Measurements from ENCODE around the gene ATG2B.
A peak's percentile ranks its signal among the peaks of the same experiment; 100 is the strongest.

The ATG2B gene

DNA sequence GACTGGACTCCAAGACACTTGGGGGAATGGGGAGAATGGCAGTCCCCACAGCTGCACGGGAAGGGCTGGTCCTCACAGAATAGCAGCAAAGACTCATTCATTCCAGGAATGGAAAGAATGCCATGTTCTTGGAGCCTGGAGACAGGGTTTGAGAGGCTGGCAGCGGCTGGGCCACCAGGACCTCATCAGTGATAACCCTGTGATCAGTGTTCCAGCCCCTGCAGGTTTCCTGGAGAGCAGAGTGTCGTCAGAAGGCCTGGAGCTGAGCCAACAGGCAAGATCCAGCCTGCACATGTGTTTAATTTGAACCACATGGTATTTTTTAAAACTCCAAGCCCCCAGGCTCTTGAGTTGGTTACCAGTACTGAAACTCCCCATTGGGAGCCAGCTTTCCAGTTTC is 95.8 kb downstream of the ATG2B start:
- no peaks in the 10 kb centered on the region for H3K4me1 ChIP-seq (ENCODE audit: control insufficient read depth, insufficient read depth, low read length)
- H3K27ac ChIP-seq (ENCODE audit: extremely low read depth, low read depth, low read length), result no peak overlapping the region
- H3K9me3 ChIP-seq (ENCODE audit: control insufficient read depth, insufficient read depth, low read depth, low read length), result no peaks in the 10 kb centered on the region
- H3K36me3 ChIP-seq (ENCODE audit: control insufficient read depth in 2 of 2, insufficient read depth in 1 of 2, low read length in 2 of 2), result no peaks in the 10 kb centered on the region
- ChIA-PET POLR2A (no interaction called here), CTCF (no interaction called here)
- H3K4me3 ChIP-seq (ENCODE audit: low read depth, low read length), result no peak overlapping the region
- TF ChIP-seq ZBTB20 (tag by site-specific recombination; IDR thresholded peaks at IDR 0.05), result peak; percentile 22; the same call in 1 of the 2 replicates
- 0 out of 2 replicates have a peak, but pooled peaks have one; percentile 12 for TF ChIP-seq ZBTB8A (tag by site-specific recombination; IDR thresholded peaks at IDR 0.05)
- no peak for TF ChIP-seq ZNF184 (tag by site-specific recombination; IDR thresholded peaks at IDR 0.05)
- TF ChIP-seq ZNF433 (tag by site-specific recombination; IDR thresholded peaks at IDR 0.05; ENCODE audit: low read depth), result no peak
- TF ChIP-seq ZNF629 (tag by site-specific recombination; IDR thresholded peaks at IDR 0.05), result peak; percentile 46; the same call in 1 of the 2 replicates
- TF ChIP-seq ZNF514 (tag by site-specific recombination; IDR thresholded peaks at IDR 0.05), result no peak
- TF ChIP-seq ZNF114 (tag by site-specific recombination; IDR thresholded peaks at IDR 0.05), result no peak
- no peak for TF ChIP-seq ZBTB21 (tag by site-specific recombination; IDR thresholded peaks at IDR 0.05)
- TF ChIP-seq ZNF394 (tag by site-specific recombination; IDR thresholded peaks at IDR 0.05; ENCODE audit: borderline replicate concordance), result no peak
- TF ChIP-seq, protein P1, sequence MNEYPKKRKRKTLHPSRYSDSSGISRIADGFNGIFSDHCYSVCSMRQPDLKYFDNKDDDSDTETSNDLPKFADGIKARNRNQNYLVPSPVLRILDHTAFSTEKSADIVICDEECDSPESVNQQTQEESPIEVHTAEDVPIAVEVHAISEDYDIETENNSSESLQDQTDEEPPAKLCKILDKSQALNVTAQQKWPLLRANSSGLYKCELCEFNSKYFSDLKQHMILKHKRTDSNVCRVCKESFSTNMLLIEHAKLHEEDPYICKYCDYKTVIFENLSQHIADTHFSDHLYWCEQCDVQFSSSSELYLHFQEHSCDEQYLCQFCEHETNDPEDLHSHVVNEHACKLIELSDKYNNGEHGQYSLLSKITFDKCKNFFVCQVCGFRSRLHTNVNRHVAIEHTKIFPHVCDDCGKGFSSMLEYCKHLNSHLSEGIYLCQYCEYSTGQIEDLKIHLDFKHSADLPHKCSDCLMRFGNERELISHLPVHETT (tag by site-specific recombination; IDR thresholded peaks at IDR 0.05), result no peak
- no peak for TF ChIP-seq ZNF473 (tag by site-specific recombination; IDR thresholded peaks at IDR 0.05)
- no peak for TF ChIP-seq ZNF302 (tag by site-specific recombination; IDR thresholded peaks at IDR 0.05; ENCODE audit: low read depth)
- peak; percentile 91 for TF ChIP-seq BCL6B (tag by site-specific recombination; IDR thresholded peaks at IDR 0.05)
- TF ChIP-seq ZNF664 (tag by site-specific recombination; IDR thresholded peaks at IDR 0.05), result no peak
- TF ChIP-seq ZNF155 (tag by site-specific recombination; IDR thresholded peaks at IDR 0.05), result no peak
- no peak for TF ChIP-seq ZBTB17 (tag by site-specific recombination; IDR thresholded peaks at IDR 0.05)
- TF ChIP-seq, protein P2, sequence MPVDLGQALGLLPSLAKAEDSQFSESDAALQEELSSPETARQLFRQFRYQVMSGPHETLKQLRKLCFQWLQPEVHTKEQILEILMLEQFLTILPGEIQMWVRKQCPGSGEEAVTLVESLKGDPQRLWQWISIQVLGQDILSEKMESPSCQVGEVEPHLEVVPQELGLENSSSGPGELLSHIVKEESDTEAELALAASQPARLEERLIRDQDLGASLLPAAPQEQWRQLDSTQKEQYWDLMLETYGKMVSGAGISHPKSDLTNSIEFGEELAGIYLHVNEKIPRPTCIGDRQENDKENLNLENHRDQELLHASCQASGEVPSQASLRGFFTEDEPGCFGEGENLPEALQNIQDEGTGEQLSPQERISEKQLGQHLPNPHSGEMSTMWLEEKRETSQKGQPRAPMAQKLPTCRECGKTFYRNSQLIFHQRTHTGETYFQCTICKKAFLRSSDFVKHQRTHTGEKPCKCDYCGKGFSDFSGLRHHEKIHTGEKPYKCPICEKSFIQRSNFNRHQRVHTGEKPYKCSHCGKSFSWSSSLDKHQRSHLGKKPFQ (tag by site-specific recombination; IDR thresholded peaks at IDR 0.05), result no peak
- TF ChIP-seq, protein P3, sequence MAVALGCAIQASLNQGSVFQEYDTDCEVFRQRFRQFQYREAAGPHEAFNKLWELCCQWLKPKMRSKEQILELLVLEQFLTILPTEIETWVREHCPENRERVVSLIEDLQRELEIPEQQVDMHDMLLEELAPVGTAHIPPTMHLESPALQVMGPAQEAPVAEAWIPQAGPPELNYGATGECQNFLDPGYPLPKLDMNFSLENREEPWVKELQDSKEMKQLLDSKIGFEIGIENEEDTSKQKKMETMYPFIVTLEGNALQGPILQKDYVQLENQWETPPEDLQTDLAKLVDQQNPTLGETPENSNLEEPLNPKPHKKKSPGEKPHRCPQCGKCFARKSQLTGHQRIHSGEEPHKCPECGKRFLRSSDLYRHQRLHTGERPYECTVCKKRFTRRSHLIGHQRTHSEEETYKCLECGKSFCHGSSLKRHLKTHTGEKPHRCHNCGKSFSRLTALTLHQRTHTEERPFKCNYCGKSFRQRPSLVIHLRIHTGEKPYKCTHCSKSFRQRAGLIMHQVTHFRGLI (tag by site-specific recombination; IDR thresholded peaks at IDR 0.05), result no peak
- no peak for TF ChIP-seq ZNF529 (tag by site-specific recombination; IDR thresholded peaks at IDR 0.05; ENCODE audit: insufficient replicate concordance)
- no peak for TF ChIP-seq ZNF510 (tag by site-specific recombination; IDR thresholded peaks at IDR 0.05; ENCODE audit: insufficient replicate concordance)
- TF ChIP-seq ATF2 (tag by site-specific recombination; IDR thresholded peaks at IDR 0.05; ENCODE audit: low read depth), result no peak
- TF ChIP-seq ZNF404 (tag by site-specific recombination; IDR thresholded peaks at IDR 0.05), result no peak
- no peak for TF ChIP-seq ZFP37 (tag by site-specific recombination; IDR thresholded peaks at IDR 0.05)
- no peak for TF ChIP-seq ZNF23 (tag by site-specific recombination; IDR thresholded peaks at IDR 0.05; ENCODE audit: borderline replicate concordance)
- TF ChIP-seq KLF9 (tag by site-specific recombination; IDR thresholded peaks at IDR 0.05; ENCODE audit: low read depth), result no peak
- no peak for TF ChIP-seq ZNF561 (tag by site-specific recombination; IDR thresholded peaks at IDR 0.05; ENCODE audit: borderline replicate concordance)
- peak; percentile 62 for TF ChIP-seq PRDM10 (tag by site-specific recombination; IDR thresholded peaks at IDR 0.05)
- no peak for TF ChIP-seq HOXD13 (CRISPR knock-in tag; IDR thresholded peaks at IDR 0.05; ENCODE audit: borderline replicate concordance)
- TF ChIP-seq ZNF600 (tag by site-specific recombination; IDR thresholded peaks at IDR 0.05), result peak; percentile 26; the same call in 1 of the 2 replicates

Data from HEK293 (cell line).